ENCODE data around the gene PHLDA3.
A peak's percentile ranks its signal among the peaks of the same experiment; 100 is the strongest.

The PHLDA3 gene

GRCh38 chr1:201447903-201448871 lies 20.8 kb downstream of the PHLDA3 start:
- no peak for TF ChIP-seq EZH2phosphoT487 (IDR thresholded peaks at IDR 0.05; ENCODE audit: low read length)
- peak; percentile 98 for TF ChIP-seq CTCF (IDR thresholded peaks at IDR 0.05; ENCODE audit: low read length)
- peak; percentile 72 for DNase-seq
- Histone ChIP-seq H3K27ac (ENCODE audit: low read length) (no peak overlapping the region), H3K9me3 (replicated peaks; ENCODE audit: insufficient read depth, low read length) (no peaks in the 10 kb centered on the region), H2AFZ (ENCODE audit: low read length) (peak overlapping the region; percentile 79), H3K9ac (ENCODE audit: low read length) (no peak overlapping the region), H3F3A (ENCODE audit: insufficient read depth, low read length) (no peaks in the 10 kb centered on the region), H3K4me1 (ENCODE audit: low read length) (no peaks in the 10 kb centered on the region), H3K79me2 (ENCODE audit: low read length) (no peaks in the 10 kb centered on the region), H3K27me3 (replicated peaks; ENCODE audit: insufficient read depth, low read length) (no peaks in the 10 kb centered on the region), H3K4me3 (ENCODE audit: low read length) (no peak overlapping the region), H3K36me3 (replicated peaks; ENCODE audit: insufficient read depth, low read length) (no peaks in the 10 kb centered on the region), H4K20me1 (ENCODE audit: insufficient read depth, low read length) (no peaks in the 10 kb centered on the region), H3K9me2 (replicated peaks; ENCODE audit: insufficient read depth, low read length) (no peaks in the 10 kb centered on the region), H3K4me2 (ENCODE audit: low read depth, low read length) (peak overlapping the region; percentile 46; the same call in 1 of the 2 replicates)

GRCh38 chr1:201445310-201445709 lies 23.7 kb downstream of the PHLDA3 start:
- Histone ChIP-seq H2AFZ (ENCODE audit: low read length) (no peak overlapping the region), H3K27me3 (replicated peaks; ENCODE audit: insufficient read depth, low read length) (no peaks in the 10 kb centered on the region), H3K9me2 (replicated peaks; ENCODE audit: insufficient read depth, low read length) (no peaks in the 10 kb centered on the region), H3K9me3 (replicated peaks; ENCODE audit: insufficient read depth, low read length) (no peaks in the 10 kb centered on the region), H3K4me2 (ENCODE audit: low read depth, low read length) (no peak overlapping the region), H3K36me3 (replicated peaks; ENCODE audit: insufficient read depth, low read length) (no peaks in the 10 kb centered on the region), H3K79me2 (ENCODE audit: low read length) (no peaks in the 10 kb centered on the region), H4K20me1 (ENCODE audit: insufficient read depth, low read length) (no peaks in the 10 kb centered on the region), H3K4me1 (ENCODE audit: low read length) (no peaks in the 10 kb centered on the region), H3K4me3 (ENCODE audit: low read length) (no peak overlapping the region), H3K9ac (ENCODE audit: low read length) (no peak overlapping the region), H3F3A (ENCODE audit: insufficient read depth, low read length) (no peaks in the 10 kb centered on the region), H3K27ac (ENCODE audit: low read length) (no peak overlapping the region)
- DNase-seq = no peak
- TF ChIP-seq EZH2phosphoT487 (IDR thresholded peaks at IDR 0.05; ENCODE audit: low read length) = no peak
- TF ChIP-seq EZH2 (optimal IDR thresholded peaks at IDR 0.05; ENCODE audit: low read depth, low read length) = no peak
- no peak for TF ChIP-seq CTCF (IDR thresholded peaks at IDR 0.05; ENCODE audit: low read length)

- H3K4me1 ChIP-seq (ENCODE audit: low read length) = no peaks in the 10 kb centered on the region
- no peak overlapping the region for H3K27ac ChIP-seq (ENCODE audit: low read length)
- H3K4me2 ChIP-seq (ENCODE audit: low read depth, low read length) = no peak overlapping the region
- H3K9me2 ChIP-seq (replicated peaks; ENCODE audit: insufficient read depth, low read length) = no peaks in the 10 kb centered on the region
- H3K9me3 ChIP-seq (replicated peaks; ENCODE audit: insufficient read depth, low read length) = no peaks in the 10 kb centered on the region
- H3K36me3 ChIP-seq (replicated peaks; ENCODE audit: insufficient read depth, low read length) = no peaks in the 10 kb centered on the region
- no peak overlapping the region for H3K4me3 ChIP-seq (ENCODE audit: low read length)
- no peak for DNase-seq
- no peaks in the 10 kb centered on the region for H3K27me3 ChIP-seq (replicated peaks; ENCODE audit: insufficient read depth, low read length)
- no peaks in the 10 kb centered on the region for H3F3A ChIP-seq (ENCODE audit: insufficient read depth, low read length)
- no peak for TF ChIP-seq CTCF (IDR thresholded peaks at IDR 0.05; ENCODE audit: low read length)
- no peak for TF ChIP-seq EZH2phosphoT487 (IDR thresholded peaks at IDR 0.05; ENCODE audit: low read length)
- no peaks in the 10 kb centered on the region for H4K20me1 ChIP-seq (ENCODE audit: insufficient read depth, low read length)
- H3K79me2 ChIP-seq (ENCODE audit: low read length) = no peaks in the 10 kb centered on the region
- H2AFZ ChIP-seq (ENCODE audit: low read length) = no peak overlapping the region
- no peak overlapping the region for H3K9ac ChIP-seq (ENCODE audit: low read length)
Measured at GRCh38 chr1:201444792-201445191, 24.2 kb downstream of the PHLDA3 start.

Measured in MM.1S (cell line).